Activated CD4-positive, alpha-beta T cell treated with anti-CD3 and anti-CD28 coated beads, Interleukin-2, Interleukin-6, amounts not matched to agents 100 ng/mL and 50 ng/mL, durations not matched to agents 16 hours and 8 hours (primary cell): ENCODE measurements around the gene DIP2B.
"Not testable (repeated sequence)": the region's sequence is repeated elsewhere in the genome, so short reads cannot be mapped to it uniquely, and the experiment has no call there.

Experiments
- DNase-seq: peaks from one replicate; pipeline ENCODE4 v3.0.0-alpha.2; 2020

Gene DIP2B

DNA sequence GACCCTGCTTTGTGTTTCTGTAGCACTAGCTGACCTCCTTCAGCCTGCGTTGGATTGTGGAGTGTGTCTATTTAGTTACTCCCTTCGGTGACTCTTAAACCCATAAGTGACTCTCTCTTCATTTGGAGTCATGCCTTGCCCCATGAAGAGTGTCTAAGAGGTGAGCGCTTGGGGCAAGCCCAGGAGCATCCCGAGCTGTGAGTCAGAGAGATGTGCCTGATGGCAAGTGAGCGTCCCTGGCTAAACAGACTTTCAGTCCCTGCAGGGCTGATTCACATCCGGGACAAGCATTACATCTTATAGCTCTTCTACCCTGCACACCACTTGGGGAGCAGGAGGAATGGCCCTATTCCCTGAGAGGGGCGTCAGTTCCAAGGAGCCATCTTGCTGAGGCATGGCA, 234.8 kb downstream of the DIP2B start:
- DNase-seq, result no peak

DNA sequence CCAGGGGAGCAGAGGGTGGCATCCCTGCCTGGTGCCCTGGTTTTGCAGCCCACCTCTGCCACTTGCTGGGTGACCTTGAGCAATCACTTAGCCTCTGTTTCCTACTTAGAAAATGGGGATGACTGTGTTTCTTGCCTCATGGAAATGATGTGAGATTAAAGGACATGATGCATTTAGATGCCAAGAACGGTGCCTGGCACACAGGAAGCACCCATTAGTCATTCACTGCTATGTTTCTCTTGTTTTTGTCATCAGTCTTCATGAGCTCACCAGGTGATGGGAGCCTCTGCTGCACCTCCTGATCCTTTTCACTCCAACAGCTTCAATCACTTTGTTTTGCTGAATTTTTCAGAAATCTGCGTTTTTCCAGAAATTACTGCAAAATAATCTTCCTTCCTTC, 235.5 kb downstream of the DIP2B start:
- peak; percentile 31 for DNase-seq

DNA sequence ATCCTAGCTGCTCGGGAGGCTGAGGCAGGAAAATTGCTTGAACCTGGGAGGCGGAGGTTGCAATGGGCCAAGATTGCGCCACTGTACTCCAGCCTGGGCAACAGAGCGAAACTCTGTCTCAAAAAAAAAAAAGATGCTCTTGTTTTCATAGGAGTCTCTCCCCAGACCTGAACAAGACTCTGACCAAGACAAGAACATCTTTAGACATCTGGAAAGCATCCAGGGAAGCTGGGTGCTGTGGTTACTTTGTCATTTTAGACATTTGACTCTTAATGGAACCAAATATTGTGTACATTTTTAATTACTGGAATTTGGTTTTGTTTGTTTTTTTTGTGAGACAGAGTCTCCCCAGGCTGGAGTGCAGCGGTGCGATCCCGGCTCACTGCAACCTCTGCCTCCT, 238.0 kb downstream of the DIP2B start:
- no peak for DNase-seq

DNA sequence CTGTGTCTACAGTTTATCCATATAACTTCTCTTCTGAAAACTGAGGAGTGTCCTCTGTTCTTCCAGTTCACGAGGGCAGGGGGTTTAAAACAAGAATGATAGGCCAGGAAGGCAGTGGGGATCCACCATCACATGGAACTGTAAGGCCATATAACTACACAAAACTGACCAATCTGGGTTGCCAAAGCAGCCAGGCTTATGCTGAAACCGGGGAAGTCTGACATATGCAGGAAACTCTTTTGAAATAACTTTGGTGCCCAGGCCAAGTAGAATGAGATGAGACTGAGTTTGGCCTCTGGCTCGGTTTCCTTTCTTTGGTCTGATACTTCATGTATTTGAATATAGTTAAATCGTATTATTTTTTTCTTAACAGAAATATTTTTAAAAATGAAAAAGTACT, 241.1 kb downstream of the DIP2B start:
- DNase-seq, result no peak

DNA sequence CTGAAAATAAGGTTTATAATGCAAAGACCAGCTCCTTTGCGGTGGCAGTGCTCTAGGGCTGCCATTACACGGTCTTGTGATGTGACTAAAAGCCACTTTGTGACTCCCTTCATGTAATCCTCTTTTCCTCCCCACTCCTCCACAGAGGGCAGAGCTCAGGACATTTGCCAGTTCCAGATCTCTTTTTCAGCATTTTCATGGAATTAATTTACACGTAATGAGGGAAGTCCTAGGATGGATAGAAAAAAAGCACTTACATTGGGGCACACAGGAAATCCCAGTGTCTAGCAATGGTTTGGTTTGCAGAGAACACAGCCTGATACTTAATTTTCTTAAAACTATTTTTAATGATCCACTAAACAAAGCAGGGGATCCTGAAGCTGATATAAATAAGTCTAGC, 241.6 kb downstream of the DIP2B start:
- no peak for DNase-seq

DNA sequence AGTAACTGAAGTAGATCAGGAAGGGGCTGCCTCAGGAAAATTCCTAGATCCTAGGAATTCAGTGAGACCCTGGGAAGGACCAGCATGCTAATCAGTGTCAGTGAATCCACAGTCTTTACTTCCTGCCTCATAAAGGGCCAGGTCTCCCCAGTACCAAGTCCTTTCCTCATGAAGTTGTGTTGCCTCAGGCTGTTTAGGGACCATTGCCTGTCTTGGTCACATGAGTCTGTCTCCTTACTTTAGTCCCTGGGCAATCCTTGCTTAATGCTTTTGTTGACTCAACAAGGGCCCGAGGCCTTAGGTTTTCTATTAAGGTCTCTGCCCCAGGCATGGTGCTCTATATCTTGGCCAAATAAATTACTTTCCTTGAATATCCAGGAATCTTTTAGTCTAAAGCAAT, 243.0 kb downstream of the DIP2B start:
- DNase-seq, result no peak

DNA sequence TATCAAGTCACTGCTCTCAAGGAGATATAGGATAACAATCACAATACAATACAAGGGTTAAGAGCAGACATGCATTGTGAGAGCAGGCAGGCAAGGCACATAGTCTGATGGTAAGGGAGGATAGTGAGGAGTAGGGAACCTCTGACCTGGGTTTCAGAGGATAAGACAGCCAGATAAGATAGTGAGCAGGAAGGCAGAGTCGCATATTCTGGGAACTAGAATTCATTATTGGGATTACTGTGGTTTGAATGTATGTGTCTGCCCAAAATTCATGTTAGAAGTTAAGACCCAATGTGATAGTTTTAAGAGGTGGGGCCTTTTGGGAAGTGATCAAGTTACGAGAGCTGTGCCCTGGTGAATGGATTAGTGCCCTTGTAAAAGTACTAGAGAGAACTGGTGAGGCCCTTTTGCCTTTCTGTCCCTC, 244.7 kb downstream of the DIP2B start:
- no peak for DNase-seq

DNA sequence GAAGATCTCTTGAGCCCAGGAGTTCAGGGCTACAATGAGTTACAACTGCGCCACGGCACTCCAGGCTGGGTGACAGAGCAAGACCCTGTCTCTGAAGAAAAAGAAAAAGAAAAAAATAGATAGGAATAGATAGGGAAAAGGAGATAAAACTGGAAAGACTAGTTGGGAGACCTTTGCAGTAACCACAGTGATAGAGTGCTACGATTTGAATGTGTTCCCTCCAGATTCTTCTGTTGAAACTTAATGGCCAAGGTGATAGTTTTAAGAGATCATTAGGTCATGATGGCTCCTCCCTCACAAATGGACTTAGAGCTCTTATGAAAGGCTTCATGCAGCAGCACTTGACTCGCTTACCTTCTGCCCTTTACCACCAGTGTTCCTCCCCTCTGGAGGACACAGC, 245.6 kb downstream of the DIP2B start:
- DNase-seq, result no peak

DNA sequence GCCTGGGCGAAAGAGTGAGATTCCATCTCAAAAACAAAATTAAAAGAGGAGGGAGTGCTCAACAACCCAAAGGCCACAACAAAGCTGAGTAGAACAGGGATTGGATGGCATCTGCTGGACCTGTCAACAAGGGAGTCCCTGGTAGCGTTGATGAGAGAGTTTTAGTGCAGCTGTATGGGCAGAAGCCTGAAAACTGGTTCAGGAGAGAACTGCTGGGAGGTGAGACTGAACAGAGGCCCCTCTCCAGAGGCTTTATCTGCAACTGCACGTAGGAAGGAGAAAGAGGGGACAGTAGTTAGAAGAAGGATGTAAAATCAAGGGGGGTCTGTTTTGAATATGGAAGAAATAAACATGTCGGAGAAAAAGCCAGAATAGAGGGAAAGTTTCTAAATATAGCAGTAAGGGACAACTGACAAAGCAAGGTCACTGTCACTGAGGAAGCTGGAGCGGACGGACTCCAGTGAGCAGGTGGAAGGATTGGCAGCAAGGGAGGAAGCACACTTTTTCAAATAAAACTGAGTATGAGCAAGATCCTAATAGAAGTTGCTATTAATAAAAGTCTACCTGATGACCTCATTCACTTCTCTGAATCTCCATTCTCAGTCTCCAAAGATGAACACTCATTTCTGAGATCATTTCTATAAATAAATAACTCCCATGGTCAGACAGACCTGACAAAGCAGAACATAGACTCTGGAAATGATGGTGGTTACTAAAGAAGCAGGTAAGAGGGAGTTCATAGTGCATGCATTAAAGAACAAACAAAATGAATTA, 247.3 kb downstream of the DIP2B start:
- DNase-seq, result no peak

DNA sequence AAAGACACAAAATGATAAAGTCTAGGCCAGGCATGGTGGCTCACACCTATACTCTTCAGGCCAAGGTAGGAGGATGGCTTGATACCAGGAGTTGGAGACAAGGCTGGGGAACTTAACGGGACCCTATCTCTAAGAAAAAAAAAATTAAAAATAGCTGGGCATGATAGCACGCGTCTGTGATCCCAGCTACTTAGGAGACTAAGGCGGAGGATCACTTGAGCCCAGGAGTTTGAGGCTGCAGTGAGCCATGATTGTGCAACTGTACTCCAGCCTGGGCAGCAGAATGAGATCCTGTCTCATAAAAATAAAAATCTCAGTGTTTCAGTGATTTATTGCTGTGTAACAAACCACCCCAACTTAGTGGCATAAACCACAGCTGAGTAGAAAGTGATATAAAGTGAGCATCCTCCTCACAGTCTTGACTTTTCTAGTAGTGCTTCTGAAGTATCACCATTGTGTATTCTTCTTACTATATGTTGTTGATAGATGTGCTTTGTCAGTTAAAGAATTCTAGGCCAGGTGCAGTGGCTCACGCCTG, 248.5 kb downstream of the DIP2B start:
- no peak for DNase-seq

DNA sequence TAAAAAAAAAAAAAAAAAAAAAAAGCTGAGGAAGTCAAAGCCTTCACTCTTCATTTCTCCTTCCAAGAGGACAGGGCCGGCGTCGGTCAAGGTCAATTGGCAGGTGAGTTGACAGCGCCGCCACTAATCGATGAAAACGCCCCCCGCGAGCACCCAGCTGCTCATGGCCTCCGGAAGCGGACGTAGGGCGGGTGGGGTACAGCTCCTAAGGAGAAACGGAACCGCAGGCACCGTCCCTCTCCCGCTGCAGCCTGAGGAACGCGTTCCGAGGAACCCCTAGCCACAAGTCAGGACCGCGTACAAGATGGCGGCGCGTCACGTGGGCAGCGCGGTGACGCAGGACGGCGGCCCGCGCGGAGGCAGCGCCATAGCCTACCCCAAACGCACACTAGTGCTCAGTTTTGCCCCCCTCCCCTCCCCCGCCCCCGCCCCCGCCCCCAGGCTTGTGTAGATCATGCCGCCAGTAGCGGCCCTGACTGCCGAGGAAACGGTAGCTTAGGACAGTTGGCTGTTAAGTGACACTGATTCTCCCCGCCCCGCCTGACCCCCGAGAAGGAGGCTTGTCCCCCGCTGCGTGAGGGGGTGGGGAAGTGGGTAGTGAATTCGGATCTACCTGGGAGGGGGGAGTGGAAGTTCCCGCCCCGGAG, 259.0 kb downstream of the DIP2B start, which contains the start of gene ATF1:
Gene ATF1, plus strand, starts transcription at position 463 of the 647 bp plus-strand sequence. CDS start 16,045 bp downstream, outside the sequence.
- DNase-seq, result peak; percentile 93

DNA sequence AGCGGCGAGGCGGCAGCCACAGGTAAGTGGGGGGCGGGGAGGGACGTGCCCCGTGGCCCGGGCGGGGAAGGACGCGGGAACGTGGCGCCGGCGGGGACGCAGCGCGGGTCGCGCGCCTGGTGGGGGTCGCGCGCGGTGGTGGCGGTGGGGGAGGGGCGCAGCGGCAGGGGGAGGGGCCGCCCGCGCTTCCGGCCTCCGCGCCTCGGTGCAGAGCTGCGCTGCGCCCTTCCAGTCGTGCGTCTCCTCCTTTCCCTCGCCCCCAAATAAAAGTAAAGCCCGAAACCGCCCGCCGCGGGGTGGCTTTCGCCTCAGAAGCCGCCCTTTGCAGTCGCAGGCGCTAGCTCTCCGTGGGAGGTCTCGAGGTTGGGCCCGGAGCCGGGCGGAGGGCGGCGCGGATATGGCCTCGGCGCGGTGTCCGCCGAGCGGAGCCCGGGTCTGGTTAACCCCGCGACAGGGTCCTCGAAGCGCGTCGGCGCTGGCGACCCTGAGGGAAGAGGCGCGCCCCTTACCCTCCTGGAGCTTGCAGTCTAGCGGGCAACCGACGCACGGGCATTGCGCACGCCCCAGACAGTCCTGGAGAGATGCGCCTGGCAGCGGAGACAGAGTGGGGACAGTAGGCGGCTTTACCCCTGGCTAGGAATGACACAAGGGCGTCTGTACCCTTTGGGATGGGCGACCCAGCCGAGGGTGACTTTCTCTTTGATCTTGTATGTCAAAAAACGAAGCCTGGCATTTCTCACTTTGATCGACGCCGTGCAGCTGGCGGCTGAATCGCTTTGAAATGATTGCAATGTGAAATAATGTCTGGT, 259.7 kb downstream of the DIP2B start:
- peak; percentile 81 for DNase-seq

DNA sequence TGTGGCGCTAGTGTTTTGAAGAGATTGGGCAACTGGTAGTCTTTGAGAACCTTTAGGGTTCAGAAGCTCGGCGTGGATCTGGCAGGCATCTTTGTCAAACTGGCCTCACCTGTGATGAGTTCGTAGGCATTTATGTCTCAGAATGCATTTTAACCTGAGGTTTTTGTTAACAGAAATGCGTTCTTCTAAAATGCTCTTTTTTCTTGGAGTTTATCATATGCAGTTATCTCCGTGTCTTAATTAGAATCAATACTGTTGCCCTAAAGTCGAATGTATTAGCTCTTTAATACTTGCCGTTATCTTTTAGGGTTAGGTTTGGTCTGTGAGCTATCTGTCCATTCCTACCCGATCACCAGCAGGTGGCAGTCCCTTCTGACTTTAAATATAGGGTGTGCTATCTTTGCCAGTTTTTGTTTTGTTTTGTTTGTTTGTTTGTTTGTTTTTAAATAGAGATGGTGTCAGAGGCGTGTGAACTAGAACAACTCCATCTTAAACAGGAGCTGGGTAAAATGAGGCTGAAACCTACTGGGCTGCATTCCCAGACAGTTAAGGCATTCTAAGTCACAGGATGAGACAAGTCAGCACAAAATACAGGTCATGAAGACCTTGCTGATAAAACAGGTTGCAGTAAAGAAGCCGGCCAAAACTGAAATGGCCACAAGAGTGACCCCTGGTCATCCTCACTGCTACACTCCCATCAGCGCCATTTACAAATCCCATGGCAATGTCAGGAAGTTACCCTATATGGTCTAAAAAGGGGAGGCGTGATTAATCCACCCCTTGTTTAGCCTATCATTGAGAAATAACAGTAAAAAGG, 260.5 kb downstream of the DIP2B start:
- DNase-seq, result peak; percentile 68

DNA sequence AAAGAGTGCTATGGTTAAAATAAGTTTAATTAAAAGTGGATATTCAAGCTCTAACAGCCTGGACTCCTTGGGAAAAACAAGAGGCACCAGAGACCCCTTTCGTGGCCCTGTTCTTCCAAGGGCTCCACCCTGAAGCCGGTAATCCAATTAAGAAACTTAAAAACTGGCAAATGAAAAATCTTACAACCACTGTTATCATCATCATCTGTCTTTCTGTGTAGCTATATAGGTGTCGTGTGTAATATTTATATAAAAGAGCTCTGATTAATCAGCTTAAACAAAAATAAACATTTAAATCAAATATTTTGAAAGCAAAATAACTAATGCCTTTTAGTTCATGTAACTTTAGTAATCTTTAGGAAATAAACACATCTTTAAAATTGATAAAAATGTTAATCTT, 263.6 kb downstream of the DIP2B start:
- no peak for DNase-seq

DNA sequence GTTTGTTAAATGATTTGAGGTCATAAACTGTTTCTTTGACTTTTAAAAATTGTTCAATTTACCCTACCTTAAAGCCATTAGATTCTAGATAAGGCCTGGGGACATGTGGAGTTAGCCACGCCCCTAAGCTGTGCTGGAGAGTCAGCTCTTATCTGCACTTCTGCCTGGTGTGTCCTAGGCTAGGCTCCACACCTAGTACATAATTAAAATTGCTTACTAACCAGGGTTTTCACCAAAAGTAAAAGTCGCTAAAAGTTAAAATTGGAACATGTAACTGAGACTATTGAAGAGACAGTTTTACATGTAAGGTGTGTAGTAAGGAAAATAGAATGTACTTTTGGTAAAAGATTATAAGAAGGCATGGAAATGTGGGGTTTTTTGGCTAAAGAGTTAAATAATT, 264.0 kb downstream of the DIP2B start:
- DNase-seq, result not testable (repeated sequence)

DNA sequence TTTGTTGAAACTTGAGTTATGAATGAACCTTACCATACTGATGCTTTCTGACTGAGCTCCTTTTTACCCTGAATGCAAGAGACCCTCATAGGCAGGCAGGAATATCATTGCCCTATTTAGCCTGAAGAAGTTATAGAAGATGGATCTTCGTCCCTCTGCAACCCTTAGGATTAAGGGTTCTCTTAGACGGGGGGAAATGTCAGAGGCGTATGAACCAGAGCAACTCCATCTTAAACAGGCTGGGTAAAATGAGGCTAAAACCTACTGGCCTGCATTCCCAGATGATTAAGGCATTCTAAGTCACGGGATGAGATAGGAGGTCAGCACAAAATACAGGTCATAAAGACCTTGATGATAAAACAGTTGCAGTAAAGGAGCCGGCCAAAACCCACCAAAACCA, 266.6 kb downstream of the DIP2B start:
- DNase-seq, result no peak

DNA sequence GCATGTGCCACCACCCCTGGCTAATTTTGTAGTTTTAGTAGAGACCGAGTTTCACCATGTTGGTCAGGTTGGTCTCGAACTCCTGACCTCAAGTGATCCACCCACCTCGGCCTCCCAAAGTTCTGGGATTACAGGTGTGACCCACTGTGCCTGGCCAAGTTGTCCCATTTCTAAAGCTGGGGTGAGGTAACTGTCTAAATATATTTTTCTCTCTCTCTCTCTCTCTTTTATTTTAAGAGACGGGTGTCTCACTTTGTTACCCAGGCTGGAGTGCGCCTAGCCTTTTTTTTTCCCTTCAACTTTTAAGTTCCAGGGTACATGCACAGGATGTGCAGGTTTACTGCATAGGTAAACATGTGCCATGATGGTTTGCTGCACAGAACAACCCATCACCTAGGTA, 267.7 kb downstream of the DIP2B start:
- DNase-seq, result no peak

DNA sequence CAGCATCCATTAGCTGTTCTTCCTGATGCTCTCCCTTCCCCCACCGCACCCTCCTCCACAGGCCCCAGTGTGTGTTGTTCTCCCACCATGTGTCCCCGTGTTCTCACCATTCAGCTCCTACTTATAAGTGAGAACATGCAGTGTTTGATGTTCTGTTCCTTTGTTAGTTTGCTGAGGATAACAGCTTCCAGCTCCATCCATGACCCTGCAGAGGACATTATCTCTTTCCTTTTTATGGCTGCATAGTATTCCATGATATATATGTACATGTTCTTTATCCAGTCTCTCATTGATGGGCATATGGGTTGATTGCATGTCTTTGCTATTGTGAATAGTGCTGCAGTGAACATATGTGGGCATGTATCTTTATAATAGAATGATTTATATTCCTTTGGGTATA, 268.1 kb downstream of the DIP2B start:
- DNase-seq, result no peak

DNA sequence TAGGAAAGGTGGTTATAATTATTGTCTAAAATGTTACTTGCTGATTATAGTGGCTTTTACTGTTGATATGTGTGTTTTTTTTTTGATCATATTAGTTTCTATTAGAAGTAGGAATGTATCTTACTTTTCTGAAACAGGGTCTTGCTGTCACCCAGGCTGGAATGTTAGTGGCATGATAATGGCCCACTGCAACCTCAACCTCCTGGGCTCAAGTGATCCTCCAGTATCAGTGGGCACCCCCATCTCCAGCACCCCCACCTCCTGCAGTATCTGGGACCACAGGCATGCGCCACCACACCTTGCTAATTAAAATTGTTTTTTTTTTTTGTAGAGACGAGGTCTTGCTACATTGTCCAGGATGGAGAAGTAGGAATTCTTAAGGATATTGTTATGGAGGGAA, 270.5 kb downstream of the DIP2B start:
- no peak for DNase-seq

DNA sequence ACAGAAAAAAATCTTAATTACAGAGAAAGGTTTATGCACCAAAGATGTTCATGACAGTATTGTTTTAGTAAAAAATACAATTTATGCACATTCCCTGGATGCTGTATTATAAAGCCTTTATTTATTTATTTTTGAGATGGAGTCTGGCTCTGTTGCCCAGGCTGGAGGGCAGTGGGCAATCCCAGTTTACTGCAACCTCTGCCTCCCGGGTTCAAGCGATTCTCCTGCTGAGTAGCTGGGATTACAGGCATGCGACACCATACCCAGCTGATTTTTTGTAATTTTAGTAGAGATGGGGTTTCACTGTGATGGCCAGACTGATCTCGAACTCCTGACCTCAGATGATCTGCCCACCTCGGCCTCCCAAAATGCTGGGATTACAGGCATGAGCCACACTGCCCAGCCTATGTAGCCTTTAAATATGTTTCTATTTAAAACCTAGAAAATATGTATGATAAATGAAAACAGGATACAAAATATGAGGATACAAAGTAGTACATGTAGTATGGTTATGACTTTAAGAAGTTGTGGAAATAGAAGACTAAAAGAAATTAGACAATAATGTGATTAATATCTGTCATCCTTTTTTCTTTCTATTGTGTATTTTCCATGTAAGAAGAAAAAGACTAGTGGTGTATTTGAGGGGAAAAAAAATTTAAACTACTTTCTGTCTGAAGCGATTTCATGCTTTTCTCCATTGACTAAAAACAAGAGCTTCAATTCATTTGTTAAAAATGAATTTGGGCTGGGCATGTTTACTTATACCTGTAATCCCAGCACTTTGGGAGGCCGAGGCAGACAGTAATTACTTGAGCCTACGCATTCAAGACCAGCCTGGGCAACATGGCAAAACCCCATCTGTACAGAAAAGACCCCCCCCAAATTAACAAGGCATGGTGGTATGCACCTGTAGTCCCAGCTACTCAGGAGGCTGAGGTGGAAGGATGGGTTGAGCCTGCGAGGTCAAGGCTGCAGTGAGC, 272.3 kb downstream of the DIP2B start:
- DNase-seq, result peak; percentile 35
